Gastrocnemius medialis (tissue), 4 donors: ENCODE data around the gene CDKN1C.

Experiments
- POLR2A ChIP-seq, 2 donors: fragments of 450-650 bp; IDR thresholded peaks; one replicate each; pipeline ENCODE4 v1.6.1; 2017; ENCODE audit warnings: antibody characterized with exemption in 2 of 2, mild to moderate bottlenecking in 2 of 2, moderate library complexity in 2 of 2
- TF ChIP-seq, protein P1 (sequence below), 5 experiments: fragments of 450-650 bp in 3 of 5; fragments of 200-600 bp in 2 of 5; sonication (generic) in 2 of 5; IDR thresholded peaks in 4 of 5; conservative IDR thresholded peaks in 1 of 5; 1 replicate in 4 of 5; 2 replicates in 1 of 5; pipeline ENCODE4 v1.5.1; 2016 to 2019; ENCODE audit warnings: antibody characterized with exemption in 5 of 5, mild to moderate bottlenecking in 3 of 5, moderate library complexity in 3 of 5

DNA sequence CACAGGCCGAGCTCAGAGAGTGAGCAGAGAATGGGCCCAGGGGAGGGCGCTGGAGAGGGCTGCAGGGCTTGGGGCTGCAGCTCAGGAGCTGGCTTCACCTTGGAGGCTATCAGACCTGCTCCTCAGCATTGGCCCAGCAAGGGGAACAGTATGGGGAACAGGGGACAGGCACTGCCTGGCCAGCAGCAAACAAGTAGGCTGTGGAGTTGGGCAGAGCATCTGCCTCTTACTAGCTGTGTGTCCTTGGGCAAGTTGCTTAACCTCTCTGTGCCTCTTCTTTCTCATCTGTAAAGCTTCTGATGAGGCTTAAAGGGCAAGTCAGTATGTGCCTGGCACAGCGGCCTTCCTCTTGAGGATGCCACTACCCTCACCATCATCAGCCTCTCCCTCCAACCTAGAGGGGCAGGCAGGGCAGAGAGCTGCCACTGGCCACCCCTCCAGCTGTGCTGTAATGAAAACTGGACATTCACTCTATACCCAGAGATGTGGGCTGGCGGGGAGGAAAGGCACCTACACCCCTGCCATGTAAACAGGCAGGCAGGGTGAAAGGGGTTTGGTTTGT is 7.5 kb upstream of the CDKN1C start:
- TF ChIP-seq, protein P1, sequence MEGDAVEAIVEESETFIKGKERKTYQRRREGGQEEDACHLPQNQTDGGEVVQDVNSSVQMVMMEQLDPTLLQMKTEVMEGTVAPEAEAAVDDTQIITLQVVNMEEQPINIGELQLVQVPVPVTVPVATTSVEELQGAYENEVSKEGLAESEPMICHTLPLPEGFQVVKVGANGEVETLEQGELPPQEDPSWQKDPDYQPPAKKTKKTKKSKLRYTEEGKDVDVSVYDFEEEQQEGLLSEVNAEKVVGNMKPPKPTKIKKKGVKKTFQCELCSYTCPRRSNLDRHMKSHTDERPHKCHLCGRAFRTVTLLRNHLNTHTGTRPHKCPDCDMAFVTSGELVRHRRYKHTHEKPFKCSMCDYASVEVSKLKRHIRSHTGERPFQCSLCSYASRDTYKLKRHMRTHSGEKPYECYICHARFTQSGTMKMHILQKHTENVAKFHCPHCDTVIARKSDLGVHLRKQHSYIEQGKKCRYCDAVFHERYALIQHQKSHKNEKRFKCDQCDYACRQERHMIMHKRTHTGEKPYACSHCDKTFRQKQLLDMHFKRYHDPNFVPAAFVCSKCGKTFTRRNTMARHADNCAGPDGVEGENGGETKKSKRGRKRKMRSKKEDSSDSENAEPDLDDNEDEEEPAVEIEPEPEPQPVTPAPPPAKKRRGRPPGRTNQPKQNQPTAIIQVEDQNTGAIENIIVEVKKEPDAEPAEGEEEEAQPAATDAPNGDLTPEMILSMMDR (IDR thresholded peaks at IDR 0.05 in 4 of 5, conservative IDR thresholded peaks at IDR 0.05 in 1 of 5), result no peak
- no peak for TF ChIP-seq POLR2A (IDR thresholded peaks at IDR 0.05)
